SK-N-MC (cell line): ENCODE measurements around the gene NUDT1.

Experiments
- DNase-seq: peaks from one replicate; pipeline ENCODE4 v3.0.0-alpha.2; 2011; ENCODE audit warnings: low read depth, low spot score
- H3K27ac ChIP-seq: fragments of 200-600 bp; sonication (generic); 2 replicates; pipeline ENCODE4 v1.5.1; 2016; ENCODE audit warnings: mixed run types
- H3K36me3 ChIP-seq: fragments of 200-600 bp; sonication (generic); 2 replicates; pipeline ENCODE4 v1.6.1; 2017; ENCODE audit warnings: antibody characterized with exemption, low read length, mixed read lengths; ENCODE audit not compliant: insufficient read depth
- H3K4me3 ChIP-seq: fragments of 200-600 bp; sonication (generic); 2 replicates; pipeline ENCODE4 v1.5.1; 2016
- H3K9ac ChIP-seq: fragments of 200-600 bp; sonication (generic); 2 replicates; pipeline ENCODE4 v1.8.0; 2017; ENCODE audit warnings: mixed run types, mixed read lengths; ENCODE audit not compliant: insufficient read length
- H3K9me3 ChIP-seq: fragments of 200-600 bp; sonication (generic); 2 replicates; pipeline ENCODE4 v1.6.1; 2017; ENCODE audit warnings: low read depth, mild to moderate bottlenecking, antibody characterized with exemption, low read length, moderate library complexity, mixed read lengths
- EZH2 ChIP-seq: fragments of 200-600 bp; sonication (generic); IDR thresholded peaks from one replicate; pipeline ENCODE4 v1.6.1; 2017; ENCODE audit warnings: antibody characterized with exemption
- FOXP2 ChIP-seq: optimal IDR thresholded peaks from 2 replicates; pipeline ENCODE3; 2011; ENCODE audit warnings: mild to moderate bottlenecking, moderate library complexity; ENCODE audit not compliant: insufficient read depth; ENCODE audit errors: extremely low read length, control extremely low read depth
- POLR2AphosphoS5 ChIP-seq: IDR thresholded peaks from 2 replicates; pipeline ENCODE4 v1.6.1; 2012; ENCODE audit warnings: mild to moderate bottlenecking, low read depth, low read length, borderline replicate concordance

The NUDT1 gene

GRCh38 chr7:2217716-2218443, 24.1 kb upstream of the NUDT1 start:
- H3K9ac ChIP-seq = no peak overlapping the region
- no peaks in the 10 kb centered on the region for H3K9me3 ChIP-seq
- DNase-seq = no peak
- H3K27ac ChIP-seq = no peak overlapping the region
- TF ChIP-seq FOXP2 (no peak), POLR2AphosphoS5 (no peak), EZH2 (no peak)
- no peak overlapping the region for H3K4me3 ChIP-seq
- peaks cover 45% of the 10 kb centered on the region; the same call in 1 of the 2 replicates for H3K36me3 ChIP-seq

GRCh38 chr7:2218444-2218785, 23.6 kb upstream of the NUDT1 start:
- DNase-seq = no peak
- Histone ChIP-seq H3K36me3 (peaks cover 39% of the 10 kb centered on the region; the same call in 1 of the 2 replicates), H3K9me3 (no peaks in the 10 kb centered on the region), H3K9ac (no peak overlapping the region), H3K4me3 (no peak overlapping the region), H3K27ac (no peak overlapping the region)
- no peak for TF ChIP-seq FOXP2
- TF ChIP-seq EZH2 = no peak

DNA sequence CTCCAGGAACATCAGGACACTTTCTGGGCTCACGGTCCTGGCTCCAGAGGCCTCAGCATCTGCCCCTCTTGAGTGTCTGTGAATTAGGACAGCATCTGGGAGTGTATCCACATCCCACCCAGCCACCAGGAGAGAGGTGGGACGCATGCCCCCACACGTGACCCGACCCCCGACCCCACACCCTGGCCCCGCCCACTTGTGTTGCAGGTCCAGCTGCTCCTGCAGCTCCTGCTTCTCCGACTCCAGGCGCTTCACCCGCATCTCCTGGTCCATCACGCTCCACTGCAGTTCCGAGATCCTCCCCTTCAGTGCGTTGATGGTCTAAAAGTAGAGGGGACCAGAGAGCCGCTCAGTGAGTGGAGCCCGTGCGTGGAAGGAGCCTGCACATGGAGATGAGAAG, 22.9 kb upstream of the NUDT1 start:
- no peak overlapping the region for H3K4me3 ChIP-seq
- no peak overlapping the region for H3K9ac ChIP-seq
- H3K27ac ChIP-seq = no peak overlapping the region
- DNase-seq = no peak
- peaks cover 35% of the 10 kb centered on the region; the same call in 1 of the 2 replicates for H3K36me3 ChIP-seq
- no peaks in the 10 kb centered on the region for H3K9me3 ChIP-seq
- no peak for TF ChIP-seq EZH2
- TF ChIP-seq FOXP2 = no peak
- TF ChIP-seq POLR2AphosphoS5 = no peak

GRCh38 chr7:2219606-2220005, 22.4 kb upstream of the NUDT1 start:
- H3K9ac ChIP-seq = no peak overlapping the region
- H3K9me3 ChIP-seq = no peaks in the 10 kb centered on the region
- peaks cover 31% of the 10 kb centered on the region; the same call in 1 of the 2 replicates for H3K36me3 ChIP-seq
- H3K4me3 ChIP-seq = no peak overlapping the region
- DNase-seq = no peak
- TF ChIP-seq EZH2 = no peak
- no peak for TF ChIP-seq FOXP2
- TF ChIP-seq POLR2AphosphoS5 = no peak
- H3K27ac ChIP-seq = no peak overlapping the region

GRCh38 chr7:2220030-2220429, 22.0 kb upstream of the NUDT1 start:
- TF ChIP-seq EZH2 (no peak), FOXP2 (no peak), POLR2AphosphoS5 (no peak)
- H3K36me3 ChIP-seq = peaks cover 34% of the 10 kb centered on the region; the same call in 1 of the 2 replicates
- no peak overlapping the region for H3K4me3 ChIP-seq

DNA sequence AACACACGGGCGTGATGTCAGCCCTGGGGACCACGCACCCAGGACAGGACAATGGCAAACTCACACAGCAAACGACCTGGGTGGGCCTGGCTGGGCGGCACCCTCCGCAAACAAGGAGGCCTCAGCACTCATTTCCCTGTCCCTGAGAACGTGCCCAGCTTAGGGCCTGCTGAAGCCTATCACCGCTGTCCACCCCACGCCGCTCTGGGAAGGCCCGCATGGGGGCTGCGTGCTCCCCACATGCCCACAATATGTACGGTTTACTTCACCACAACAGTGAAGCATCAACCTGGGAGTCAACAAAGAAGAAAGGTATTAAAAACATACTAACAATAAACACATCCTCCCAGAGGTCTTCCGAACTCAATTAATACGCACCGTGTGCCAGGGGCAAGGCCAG, 21.5 kb upstream of the NUDT1 start:
- TF ChIP-seq EZH2 (no peak), POLR2AphosphoS5 (no peak), FOXP2 (no peak)
- no peaks in the 10 kb centered on the region for H3K9me3 ChIP-seq
- H3K4me3 ChIP-seq = no peak overlapping the region
- peaks cover 36% of the 10 kb centered on the region; the same call in 1 of the 2 replicates for H3K36me3 ChIP-seq
- no peak overlapping the region for H3K27ac ChIP-seq
- H3K9ac ChIP-seq = no peak overlapping the region
- DNase-seq = no peak

More at GRCh38 chr7:2220030-2220429, 22.0 kb upstream of the NUDT1 start:
- no peaks in the 10 kb centered on the region for H3K9me3 ChIP-seq
- no peak overlapping the region for H3K27ac ChIP-seq
- H3K9ac ChIP-seq = no peak overlapping the region
- no peak for DNase-seq

GRCh38 chr7:2220954-2221353, 21.1 kb upstream of the NUDT1 start:
- Histone ChIP-seq H3K9ac (no peak overlapping the region), H3K4me3 (no peak overlapping the region), H3K27ac (no peak overlapping the region), H3K36me3 (peaks cover 36% of the 10 kb centered on the region; the same call in 1 of the 2 replicates), H3K9me3 (no peaks in the 10 kb centered on the region)
- DNase-seq = no peak
- TF ChIP-seq FOXP2 (no peak), POLR2AphosphoS5 (no peak), EZH2 (no peak)

GRCh38 chr7:2222516-2222915, 19.5 kb upstream of the NUDT1 start:
- Histone ChIP-seq H3K9me3 (no peaks in the 10 kb centered on the region), H3K36me3 (peaks cover 35% of the 10 kb centered on the region; the same call in 1 of the 2 replicates), H3K4me3 (no peak overlapping the region), H3K27ac (no peak overlapping the region), H3K9ac (no peak overlapping the region)
- DNase-seq = no peak
- TF ChIP-seq POLR2AphosphoS5 = no peak
- TF ChIP-seq EZH2 = no peak

GRCh38 chr7:2223321-2223720, 18.7 kb upstream of the NUDT1 start:
- no peak for DNase-seq
- TF ChIP-seq EZH2 (no peak), POLR2AphosphoS5 (no peak), FOXP2 (no peak)
- H3K36me3 ChIP-seq = peaks cover 37% of the 10 kb centered on the region; the same call in 1 of the 2 replicates
- H3K9ac ChIP-seq = no peak overlapping the region
- no peak overlapping the region for H3K27ac ChIP-seq
- H3K4me3 ChIP-seq = no peak overlapping the region
- no peaks in the 10 kb centered on the region for H3K9me3 ChIP-seq
